Omental fat pad (tissue), 4 donors: Measurements from ENCODE around the gene ARMC5. TPM values are rescaled to one million over a fixed set of nuclear protein-coding genes. Genes with fewer than 3 reads are reported as not detected.

Experiments
- ATAC-seq: fragments of 150-250 bp; one replicate; pipeline ENCODE4 v1.9.1; 2016; ENCODE audit warnings: mild to moderate bottlenecking, moderate library complexity; ENCODE audit not compliant: low FRiP score
- DNase-seq: peaks from one replicate; pipeline ENCODE4 v3.0.0-alpha.2; 2019; ENCODE audit warnings: low spot score
- total RNA-seq, 4 donors: library from RNA; depleted of rRNA; stranded (reverse); fragments of >200 nt; gene quantifications; one replicate each; pipeline ENCODE4 v1.1.0, GENCODE V29; 2016
- TF ChIP-seq, protein P1 (sequence below), 3 donors: fragments of 450-650 bp; IDR thresholded peaks; one replicate each; pipeline ENCODE4 v1.5.1; 2016 to 2017; ENCODE audit warnings: antibody characterized with exemption in 3 of 3, mild to moderate bottlenecking in 3 of 3, moderate library complexity in 2 of 3

Gene ARMC5
- total RNA-seq, 4 donors from 2014 or later: 4.6 to 15.5 (median 10.0) TPM

DNA sequence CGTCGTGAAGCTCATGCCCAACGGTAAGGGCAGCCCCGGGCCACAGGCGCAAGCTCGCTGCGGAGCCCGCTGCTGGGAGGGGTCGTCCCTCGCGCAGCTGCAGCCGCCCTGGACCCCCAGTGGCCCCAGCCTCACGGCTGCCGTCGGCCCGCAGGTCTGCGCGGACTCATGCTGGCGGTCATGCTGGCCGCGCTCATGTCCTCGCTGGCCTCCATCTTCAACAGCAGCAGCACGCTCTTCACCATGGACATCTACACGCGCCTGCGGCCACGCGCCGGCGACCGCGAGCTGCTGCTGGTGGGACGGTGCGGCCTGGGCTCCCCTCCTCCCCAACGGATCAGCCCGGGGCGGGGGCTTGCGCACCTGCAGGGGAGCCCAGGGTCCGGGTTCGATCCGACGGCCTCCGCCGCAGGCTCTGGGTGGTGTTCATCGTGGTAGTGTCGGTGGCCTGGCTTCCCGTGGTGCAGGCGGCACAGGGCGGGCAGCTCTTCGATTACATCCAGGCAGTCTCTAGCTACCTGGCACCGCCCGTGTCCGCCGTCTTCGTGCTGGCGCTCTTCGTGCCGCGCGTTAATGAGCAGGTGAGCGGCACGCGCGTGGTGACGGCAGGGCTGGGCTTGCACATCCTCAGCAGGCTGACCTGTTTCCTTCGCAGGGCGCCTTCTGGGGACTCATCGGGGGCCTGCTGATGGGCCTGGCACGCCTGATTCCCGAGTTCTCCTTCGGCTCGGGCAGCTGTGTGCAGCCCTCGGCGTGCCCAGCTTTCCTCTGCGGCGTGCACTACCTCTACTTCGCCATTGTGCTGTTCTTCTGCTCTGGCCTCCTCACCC is 29.4 kb downstream of the ARMC5 start:
- ATAC-seq: no peak
- TF ChIP-seq, protein P1, sequence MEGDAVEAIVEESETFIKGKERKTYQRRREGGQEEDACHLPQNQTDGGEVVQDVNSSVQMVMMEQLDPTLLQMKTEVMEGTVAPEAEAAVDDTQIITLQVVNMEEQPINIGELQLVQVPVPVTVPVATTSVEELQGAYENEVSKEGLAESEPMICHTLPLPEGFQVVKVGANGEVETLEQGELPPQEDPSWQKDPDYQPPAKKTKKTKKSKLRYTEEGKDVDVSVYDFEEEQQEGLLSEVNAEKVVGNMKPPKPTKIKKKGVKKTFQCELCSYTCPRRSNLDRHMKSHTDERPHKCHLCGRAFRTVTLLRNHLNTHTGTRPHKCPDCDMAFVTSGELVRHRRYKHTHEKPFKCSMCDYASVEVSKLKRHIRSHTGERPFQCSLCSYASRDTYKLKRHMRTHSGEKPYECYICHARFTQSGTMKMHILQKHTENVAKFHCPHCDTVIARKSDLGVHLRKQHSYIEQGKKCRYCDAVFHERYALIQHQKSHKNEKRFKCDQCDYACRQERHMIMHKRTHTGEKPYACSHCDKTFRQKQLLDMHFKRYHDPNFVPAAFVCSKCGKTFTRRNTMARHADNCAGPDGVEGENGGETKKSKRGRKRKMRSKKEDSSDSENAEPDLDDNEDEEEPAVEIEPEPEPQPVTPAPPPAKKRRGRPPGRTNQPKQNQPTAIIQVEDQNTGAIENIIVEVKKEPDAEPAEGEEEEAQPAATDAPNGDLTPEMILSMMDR (IDR thresholded peaks at IDR 0.05): no peak
- no peak for DNase-seq

DNA sequence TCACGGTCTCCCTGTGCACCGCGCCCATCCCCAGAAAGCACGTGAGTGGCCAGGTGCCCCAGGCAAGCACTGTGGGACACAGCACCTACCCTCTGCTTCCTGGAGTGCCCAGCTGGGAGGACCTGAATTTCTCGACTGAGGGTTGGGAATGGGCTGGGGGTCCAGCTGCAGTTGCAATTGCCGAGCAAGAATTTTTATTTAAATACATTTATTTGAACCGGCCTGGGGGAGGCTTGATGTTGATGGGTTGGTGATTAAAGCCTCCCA is 29.9 kb downstream of the ARMC5 start:
- ATAC-seq (no peak), DNase-seq (no peak)
- TF ChIP-seq, protein P1 (IDR thresholded peaks at IDR 0.05): no peak

DNA sequence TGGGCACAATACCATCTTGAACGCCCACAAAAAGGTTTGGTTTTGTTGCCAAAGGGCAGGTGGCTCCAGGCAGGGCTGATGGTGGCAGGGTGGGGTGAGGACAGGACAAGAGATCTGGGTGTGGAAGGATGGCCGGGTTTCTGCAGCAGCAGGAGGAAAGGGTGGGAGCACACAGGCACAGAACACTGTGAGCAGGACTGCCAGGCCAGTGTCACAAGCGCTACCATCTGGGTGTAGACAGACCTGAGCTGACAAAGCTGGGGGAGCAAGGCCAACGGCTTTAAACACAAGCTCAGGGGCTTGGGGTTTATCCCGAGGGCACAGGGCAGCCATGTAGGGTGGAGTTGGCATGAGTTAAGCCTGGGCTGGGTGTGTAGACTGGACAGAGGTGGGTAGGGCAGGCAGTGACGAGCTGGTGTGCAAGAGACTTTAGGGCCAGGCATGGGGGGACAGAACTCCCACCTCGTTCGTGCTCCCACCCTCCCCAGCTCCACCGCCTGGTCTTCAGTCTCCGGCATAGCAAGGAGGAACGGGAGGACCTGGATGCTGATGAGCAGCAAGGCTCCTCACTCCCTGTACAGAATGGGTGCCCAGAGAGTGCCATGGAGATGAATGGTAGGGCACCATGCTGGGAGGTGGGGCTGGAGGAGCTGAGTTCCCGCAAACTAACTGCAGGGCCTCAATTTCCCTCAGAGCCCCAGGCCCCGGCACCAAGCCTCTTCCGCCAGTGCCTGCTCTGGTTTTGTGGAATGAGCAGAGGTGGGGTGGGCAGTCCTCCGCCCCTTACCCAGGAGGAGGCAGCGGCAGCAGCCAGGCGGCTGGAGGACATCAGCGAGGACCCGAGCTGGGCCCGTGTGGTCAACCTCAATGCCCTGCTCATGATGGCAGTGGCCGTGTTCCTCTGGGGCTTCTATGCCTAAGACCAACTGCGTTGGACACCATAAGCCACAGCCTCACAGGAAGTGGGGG is 30.6 kb downstream of the ARMC5 start:
- ATAC-seq: no peak
- DNase-seq: no peak
- TF ChIP-seq, protein P1 (IDR thresholded peaks at IDR 0.05): no peak

DNA sequence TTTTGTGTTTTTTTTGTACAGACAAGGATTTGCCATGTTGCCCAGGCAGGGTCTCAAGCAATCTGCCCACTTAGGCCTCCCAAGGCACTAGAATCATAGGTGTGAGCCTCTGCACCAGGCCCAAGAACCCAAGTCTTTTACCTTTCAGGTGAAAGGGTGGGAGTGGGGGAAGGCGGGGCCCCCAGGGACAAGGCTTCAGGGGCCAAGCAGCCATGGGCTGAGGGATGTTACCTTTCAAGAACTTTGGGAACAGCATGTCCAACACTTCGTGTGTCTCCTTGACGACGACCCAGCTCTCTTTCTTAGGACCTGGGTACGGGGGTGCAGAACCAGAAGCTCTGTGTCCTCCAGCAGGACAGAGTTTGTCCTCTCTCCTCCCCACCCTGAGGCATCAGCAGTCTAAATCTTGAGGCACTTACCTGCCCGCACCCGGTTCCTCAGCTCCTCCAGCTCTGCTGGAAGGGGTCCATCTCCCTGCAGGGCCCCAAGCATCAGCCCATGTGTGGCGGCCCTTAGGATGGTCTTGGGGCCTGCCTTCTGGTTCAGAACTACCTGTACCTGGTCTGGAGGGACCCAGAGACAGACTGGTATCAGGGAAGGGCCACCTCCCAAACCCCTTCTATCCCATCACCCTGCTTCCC is 32.6 kb downstream of the ARMC5 start:
- ATAC-seq (no peak), DNase-seq (no peak)

DNA sequence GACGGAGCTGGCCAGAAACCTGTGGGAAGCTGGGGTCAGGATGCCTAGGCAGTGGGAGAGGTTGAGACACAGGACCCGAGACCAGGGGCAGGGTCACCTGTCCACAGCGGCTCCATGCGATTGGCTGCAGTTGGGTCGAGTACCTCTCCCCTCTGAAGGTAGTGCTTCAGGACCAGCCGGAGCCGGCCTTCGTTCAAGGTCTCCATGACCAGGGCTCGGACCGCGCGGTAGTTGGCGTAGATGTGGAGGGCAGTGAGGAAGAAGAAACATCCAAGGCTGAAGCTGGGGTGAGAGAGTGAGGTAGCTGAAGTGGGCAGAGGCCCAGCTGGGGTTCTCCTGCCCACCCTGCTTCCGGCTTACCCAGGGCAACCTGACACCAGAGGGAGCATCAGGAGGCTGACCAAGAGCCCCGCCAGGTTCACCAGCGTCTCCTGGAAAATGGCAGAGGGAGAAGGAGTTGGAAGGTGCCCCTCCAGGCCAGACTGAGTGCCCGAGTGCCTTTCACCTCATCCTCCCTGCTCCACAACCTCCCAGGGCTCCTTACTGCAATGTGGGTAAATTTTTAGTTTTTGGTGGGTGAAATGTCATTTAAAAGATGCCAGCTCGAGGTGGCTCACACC is 34.3 kb downstream of the ARMC5 start:
- ATAC-seq: no peak
- TF ChIP-seq, protein P1 (IDR thresholded peaks at IDR 0.05): no peak
- no peak for DNase-seq

More for the DNA sequence above, 32.6 kb downstream of the ARMC5 start:
- TF ChIP-seq, protein P1 (IDR thresholded peaks at IDR 0.05): no peak

DNA sequence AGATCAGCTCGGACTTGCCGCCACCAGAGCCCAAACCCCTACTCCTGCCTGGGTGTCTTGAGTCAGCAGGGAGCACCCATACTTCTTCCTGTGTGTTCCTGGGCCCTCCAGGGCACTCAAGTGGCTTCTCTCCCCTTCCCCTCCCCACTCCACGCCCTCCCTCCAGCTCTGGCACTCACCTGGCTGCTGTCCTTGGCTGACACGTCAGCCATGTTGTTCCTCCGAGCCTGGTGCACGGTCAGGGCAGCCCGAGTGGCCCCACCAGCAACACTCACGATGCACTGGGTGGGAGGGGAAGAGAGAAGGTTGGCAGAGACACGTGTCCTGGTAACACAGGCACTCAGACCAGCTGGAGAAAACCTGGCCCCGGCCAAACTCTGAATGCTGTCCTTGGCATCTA is 37.4 kb downstream of the ARMC5 start:
- ATAC-seq: no peak
- no peak for DNase-seq

More for the DNA sequence above, 37.4 kb downstream of the ARMC5 start:
- TF ChIP-seq, protein P1 (IDR thresholded peaks at IDR 0.05): no peak
